K562 (cell line): ENCODE data around the gene KCNK6. TPM values are rescaled to one million over a fixed set of nuclear protein-coding genes. Genes with fewer than 3 reads are reported as not detected.

Experiments used
- CBFA2T2 ChIP-seq: fragments of 450-650 bp; conservative IDR thresholded peaks from 2 replicates; pipeline ENCODE4 v1.6.1; 2017; ENCODE audit warnings: mild to moderate bottlenecking
- CREB1 ChIP-seq, 2 experiments: sonication (generic) in 1 of 2; formaldehyde crosslinking in 1 of 2; IDR thresholded peaks; 2 replicates each; pipeline versions ENCODE4 v1.6.1 to v1.8.0; 2012 to 2022; ENCODE audit warnings: inconsistent platforms in 1 of 2, mild to moderate bottlenecking in 1 of 2, missing genetic modification reagents in 1 of 2, moderate library complexity in 1 of 2
- CXXC5 ChIP-seq: fragments of 250-450 bp; sonication (Bioruptor Pico); IDR thresholded peaks from 2 replicates; pipeline ENCODE4 v1.8.0; 2022; ENCODE audit warnings: inconsistent platforms, mild to moderate bottlenecking, moderate library complexity
- DIDO1 ChIP-seq: fragments of 450-650 bp; IDR thresholded peaks from 2 replicates; pipeline ENCODE4 v1.6.1; 2016; ENCODE audit warnings: low read depth, missing biosample characterization, missing genetic modification characterization
- ELK3 ChIP-seq: fragments of 450-650 bp; formaldehyde crosslinking; IDR thresholded peaks from 2 replicates; pipeline ENCODE4 v1.4.0; 2020; ENCODE audit warnings: mild to moderate bottlenecking
- ESRRA ChIP-seq: fragments of 450-650 bp; IDR thresholded peaks from 2 replicates; pipeline ENCODE4 v1.6.1; 2014; ENCODE audit warnings: low read depth, mild to moderate bottlenecking, moderate library complexity, borderline replicate concordance
- HCFC1 ChIP-seq: IDR thresholded peaks from 2 replicates; pipeline ENCODE4 v1.6.1; 2012; ENCODE audit warnings: low read depth, low read length, improper control_type of control experiment
- KDM2B ChIP-seq: fragments of 250-450 bp; sonication (Bioruptor Pico); IDR thresholded peaks from 2 replicates; pipeline ENCODE4 v1.8.0; 2021; ENCODE audit warnings: mild to moderate bottlenecking, moderate library complexity
- MYNN ChIP-seq, 2 experiments: sonication (generic); formaldehyde crosslinking in 1 of 2; IDR thresholded peaks; 2 replicates each; pipeline versions ENCODE4 v1.5.0 to v1.6.1; 2016 to 2020; ENCODE audit warnings: antibody characterized with exemption in 1 of 2, missing genetic modification reagents in 1 of 2
- POLR2G ChIP-seq: fragments of 200-400 bp; formaldehyde crosslinking; IDR thresholded peaks from 2 replicates; pipeline ENCODE4 v1.6.1; 2017; ENCODE audit warnings: low read depth, mild to moderate bottlenecking, antibody characterized with exemption, low read length, moderate library complexity
- RNF2 ChIP-seq: sonication (generic); IDR thresholded peaks from 2 replicates; pipeline ENCODE4 v1.6.1; 2016
- SMAD4 ChIP-seq: fragments of 250-450 bp; sonication (Bioruptor Pico); conservative IDR thresholded peaks from 2 replicates; pipeline ENCODE4 v1.8.0; 2021; ENCODE audit warnings: inconsistent platforms, mild to moderate bottlenecking, moderate library complexity
- SMARCE1 ChIP-seq: fragments of 450-650 bp; IDR thresholded peaks from 2 replicates; pipeline ENCODE4 v1.7.1; 2016; ENCODE audit warnings: mild to moderate bottlenecking
- SP1 ChIP-seq: sonication (generic); formaldehyde crosslinking; IDR thresholded peaks from 2 replicates; pipeline ENCODE4 v1.8.1; 2022; ENCODE audit warnings: mild to moderate bottlenecking, missing genetic modification reagents
- SUPT5H ChIP-seq: fragments of 450-650 bp; IDR thresholded peaks from 2 replicates; pipeline ENCODE4 v1.6.1; 2016
- TAF1 ChIP-seq: IDR thresholded peaks from 2 replicates; pipeline ENCODE4 v1.6.1; 2011; ENCODE audit warnings: mild to moderate bottlenecking, low read length, moderate library complexity; ENCODE audit not compliant: insufficient read depth, control insufficient read depth, severe bottlenecking; ENCODE audit errors: extremely low read depth
- TFAP4 ChIP-seq: sonication (generic); formaldehyde crosslinking; IDR thresholded peaks from 2 replicates; pipeline ENCODE4 v1.8.0; 2022; ENCODE audit warnings: missing genetic modification reagents, mild to moderate bottlenecking, moderate library complexity, borderline replicate concordance
- ZNF3 ChIP-seq: fragments of 250-450 bp; sonication (Bioruptor Pico); IDR thresholded peaks from 2 replicates; pipeline ENCODE4 v1.5.0; 2021; ENCODE audit warnings: mild to moderate bottlenecking, moderate library complexity
- ZNF311 ChIP-seq: fragments of 250-450 bp; sonication (Bioruptor Pico); IDR thresholded peaks from 2 replicates; pipeline ENCODE4 v1.4.0; 2020; ENCODE audit warnings: mild to moderate bottlenecking, moderate library complexity
- ZNF512 ChIP-seq: IDR thresholded peaks from 2 replicates; pipeline ENCODE4 v1.6.1; 2016; ENCODE audit warnings: missing genetic modification characterization, missing compliant biosample characterization
- polyA plus RNA-seq, 8 experiments: library from polyadenylated mRNA; depleted of rRNA in 4 of 8; stranded (reverse) in 5 of 8; unstranded in 3 of 8; fragments of >200 nt; fragmentation: Nextera tagmentation in 2 of 8; fragmentation: Illumina TruSeq in 1 of 8; extraction: Ambion mirVana in 2 of 8; extraction: Trizol in 1 of 8; gene quantifications; 2 replicates each; pipeline versions ENCODE4 v1.2.1 to v1.2.3, GENCODE V29; 2011 to 2014; ENCODE audit warnings: inconsistent platforms in 1 of 8, missing spikeins in 1 of 8
- total RNA-seq, 7 experiments: library from RNA; depleted of rRNA in 6 of 7; stranded (reverse); fragments of >200 nt in 6 of 7; fragmentation: Illumina TruSeq in 2 of 7; extraction: Trizol in 2 of 7; gene quantifications; 2 replicates each; pipeline versions ENCODE4 v1.2.1 to v1.2.3, GENCODE V29; 2011 to 2021; ENCODE audit warnings: low replicate concordance in 1 of 7
- TF ChIP-seq, protein P1 (sequence below): sonication (generic); formaldehyde crosslinking; IDR thresholded peaks from 2 replicates; pipeline ENCODE4 v1.8.0; 2022; ENCODE audit warnings: mild to moderate bottlenecking, missing genetic modification reagents
- TF ChIP-seq, protein P2 (sequence below): fragments of 200-800 bp; sonication (Bioruptor generic); IDR thresholded peaks from 2 replicates; pipeline ENCODE4 v1.6.1; 2017; ENCODE audit warnings: missing genetic modification characterization, missing compliant biosample characterization

The KCNK6 gene
- total and polyA plus RNA-seq, 9 of the 15 experiments (the other 6 are each of a cell fraction or from before 2014, with no cell fraction given) = 0.05 to 0.42 (median 0.15) TPM

DNA sequence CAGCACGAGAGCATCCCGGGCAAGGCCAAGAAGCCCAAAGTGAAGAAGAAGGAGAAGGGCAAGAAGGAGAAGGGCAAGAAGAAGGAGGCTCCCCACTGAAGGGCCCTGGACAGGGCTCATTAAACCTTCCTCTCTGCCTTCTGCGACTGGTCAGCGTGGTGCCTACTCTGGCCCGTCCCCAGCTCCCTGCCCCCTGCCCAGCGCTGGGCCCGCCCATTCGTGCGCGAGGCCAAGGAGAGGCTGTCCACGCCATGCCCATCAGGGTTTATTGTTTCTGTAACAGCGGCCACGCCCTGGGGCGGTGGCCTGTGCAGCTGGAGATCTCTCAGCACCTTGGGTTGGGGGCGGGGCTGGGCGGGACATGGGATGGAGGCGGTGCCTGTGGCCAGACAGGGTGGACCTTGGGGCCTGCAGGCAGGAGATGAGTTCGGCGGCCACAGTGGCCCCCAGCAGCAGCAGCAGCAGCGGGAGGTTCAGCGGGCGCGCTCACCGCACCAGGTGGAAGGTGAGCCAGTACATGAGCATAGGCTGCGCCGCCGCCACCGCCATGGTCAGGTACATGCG, 14.7 kb upstream of the KCNK6 start (continued):
- TF ChIP-seq DIDO1 (tag) (no peak), POLR2G (peak; percentile 18; the same call in 1 of the 2 replicates), SUPT5H (peak; percentile 79), SP1 (peak; percentile 75; the same call in 1 of the 2 replicates), ZNF3 (no peak), SMARCE1 (no peak), HCFC1 (no peak), TFAP4 (CRISPR knock-in tag) (peak; percentile 100), ZNF512 (tag) (no peak), TAF1 (no peak), CREB1 (IDR thresholded peaks at IDR 0.05) (no peak), CREB1 (CRISPR knock-in tag; IDR thresholded peaks at IDR 0.05) (no peak), SMAD4 (CRISPR knock-in tag) (peak; percentile 41; the same call in 1 of the 2 replicates), ZNF311 (no peak), ELK3 (no peak), CBFA2T2 (no peak; the same call in 1 of the 2 replicates), MYNN (IDR thresholded peaks at IDR 0.05) (peak; percentile 90), MYNN (CRISPR knock-in tag; IDR thresholded peaks at IDR 0.05) (no peak), CXXC5 (peak; percentile 28; the same call in 1 of the 2 replicates), ESRRA (0 out of 2 replicates have a peak, but pooled peaks have one; percentile 3), RNF2 (peak; percentile 32; the same call in 1 of the 2 replicates), KDM2B (no peak)
- TF ChIP-seq, protein P1, sequence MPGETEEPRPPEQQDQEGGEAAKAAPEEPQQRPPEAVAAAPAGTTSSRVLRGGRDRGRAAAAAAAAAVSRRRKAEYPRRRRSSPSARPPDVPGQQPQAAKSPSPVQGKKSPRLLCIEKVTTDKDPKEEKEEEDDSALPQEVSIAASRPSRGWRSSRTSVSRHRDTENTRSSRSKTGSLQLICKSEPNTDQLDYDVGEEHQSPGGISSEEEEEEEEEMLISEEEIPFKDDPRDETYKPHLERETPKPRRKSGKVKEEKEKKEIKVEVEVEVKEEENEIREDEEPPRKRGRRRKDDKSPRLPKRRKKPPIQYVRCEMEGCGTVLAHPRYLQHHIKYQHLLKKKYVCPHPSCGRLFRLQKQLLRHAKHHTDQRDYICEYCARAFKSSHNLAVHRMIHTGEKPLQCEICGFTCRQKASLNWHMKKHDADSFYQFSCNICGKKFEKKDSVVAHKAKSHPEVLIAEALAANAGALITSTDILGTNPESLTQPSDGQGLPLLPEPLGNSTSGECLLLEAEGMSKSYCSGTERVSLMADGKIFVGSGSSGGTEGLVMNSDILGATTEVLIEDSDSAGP (CRISPR knock-in tag) = no peak
- TF ChIP-seq, protein P2, sequence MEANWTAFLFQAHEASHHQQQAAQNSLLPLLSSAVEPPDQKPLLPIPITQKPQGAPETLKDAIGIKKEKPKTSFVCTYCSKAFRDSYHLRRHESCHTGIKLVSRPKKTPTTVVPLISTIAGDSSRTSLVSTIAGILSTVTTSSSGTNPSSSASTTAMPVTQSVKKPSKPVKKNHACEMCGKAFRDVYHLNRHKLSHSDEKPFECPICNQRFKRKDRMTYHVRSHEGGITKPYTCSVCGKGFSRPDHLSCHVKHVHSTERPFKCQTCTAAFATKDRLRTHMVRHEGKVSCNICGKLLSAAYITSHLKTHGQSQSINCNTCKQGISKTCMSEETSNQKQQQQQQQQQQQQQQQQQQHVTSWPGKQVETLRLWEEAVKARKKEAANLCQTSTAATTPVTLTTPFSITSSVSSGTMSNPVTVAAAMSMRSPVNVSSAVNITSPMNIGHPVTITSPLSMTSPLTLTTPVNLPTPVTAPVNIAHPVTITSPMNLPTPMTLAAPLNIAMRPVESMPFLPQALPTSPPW (CRISPR knock-in tag) = peak; percentile 94
